C4-2B (cell line): Measurements from ENCODE around the gene ZFY.

ENCODE experiments used
- CTCF ChIP-seq: fragments of 450-650 bp; conservative IDR thresholded peaks from 2 replicates; pipeline ENCODE4 v1.5.1; 2017; ENCODE audit warnings: mild to moderate bottlenecking
- ZFX ChIP-seq: fragments of 450-650 bp; IDR thresholded peaks from 2 replicates; pipeline ENCODE4 v1.6.1; 2017

GRCh38 chrY:2937149-2937548, 2.0 kb downstream of the ZFY start:
- no peak for TF ChIP-seq CTCF
- no peak for TF ChIP-seq ZFX
